ENCODE measurements around the gene CRLF1. TPM values are rescaled to one million over a fixed set of nuclear protein-coding genes. Genes with fewer than 3 reads are reported as not detected.
A peak's percentile ranks its signal among the peaks of the same experiment; 100 is the strongest.

CRLF1 gene
- total and polyA plus RNA-seq, 2 experiments from 2014 or later, result 0.69 to 0.89 TPM

DNA sequence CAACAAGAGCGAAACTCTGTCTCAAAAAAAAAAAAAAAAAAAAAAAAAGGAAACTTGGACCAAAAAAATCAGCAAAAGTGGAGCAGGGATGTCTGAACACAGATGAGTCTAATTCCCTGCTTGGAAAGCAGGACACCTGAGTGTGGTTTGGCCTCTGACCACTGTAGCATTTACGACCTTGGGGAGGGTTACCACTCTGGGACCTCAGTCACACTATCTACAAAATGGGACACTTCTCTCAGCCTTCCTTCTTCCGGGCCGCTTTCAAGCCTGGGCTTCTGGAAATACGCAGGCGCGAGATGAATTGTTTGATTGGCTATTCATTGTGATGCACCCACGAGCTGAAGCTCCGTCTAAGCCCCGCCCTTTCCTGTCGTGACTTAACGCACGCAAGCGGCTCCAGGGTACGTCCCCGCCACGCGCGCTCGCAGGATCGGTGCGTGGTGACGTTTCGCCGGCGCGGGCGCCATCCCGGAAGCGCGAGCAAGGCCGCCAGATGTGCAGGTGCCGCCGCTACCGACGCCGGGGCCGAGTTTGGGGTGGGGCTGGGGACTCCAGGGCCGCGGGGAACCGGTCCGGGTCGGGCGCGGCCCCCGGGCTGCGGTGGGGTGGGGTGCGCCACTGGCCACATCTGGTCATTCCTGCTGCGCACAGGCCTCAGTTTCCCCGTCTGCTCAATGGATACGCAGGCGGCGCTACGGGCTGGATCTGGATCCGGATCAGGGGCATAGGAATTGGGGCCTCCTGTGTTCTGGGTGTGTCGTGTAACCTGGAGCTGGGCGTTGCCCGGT, 49.0 kb downstream of the CRLF1 start, which contains the start of gene KXD1:
Gene KXD1 (plus strand): TSS at position 460 of the 791 bp plus-strand sequence. CDS start 4,187 bp downstream, outside the sequence.
- no peaks in the 10 kb centered on the region for H3K27me3 ChIP-seq
- peak within 1 kb of the TSS; percentile 33 for H3K27ac ChIP-seq
- H3K4me1 ChIP-seq (ENCODE audit: low read depth), result peaks cover 3% of the 10 kb centered on the region
- peak within 1 kb of the TSS; percentile 55 for H3K4me3 ChIP-seq
- H3K36me3 ChIP-seq, result no peaks in the 10 kb centered on the region
- peak; percentile 96 to 99 for DNase-seq (ENCODE audit: low read depth in 1 of 2, low spot score in 1 of 2)
- no peaks in the 10 kb centered on the region for H3K9me3 ChIP-seq (ENCODE audit: low read depth)
- TF ChIP-seq CTCF (IDR thresholded peaks at IDR 0.05; ENCODE audit: low read depth, low read length), result no peak

DNA sequence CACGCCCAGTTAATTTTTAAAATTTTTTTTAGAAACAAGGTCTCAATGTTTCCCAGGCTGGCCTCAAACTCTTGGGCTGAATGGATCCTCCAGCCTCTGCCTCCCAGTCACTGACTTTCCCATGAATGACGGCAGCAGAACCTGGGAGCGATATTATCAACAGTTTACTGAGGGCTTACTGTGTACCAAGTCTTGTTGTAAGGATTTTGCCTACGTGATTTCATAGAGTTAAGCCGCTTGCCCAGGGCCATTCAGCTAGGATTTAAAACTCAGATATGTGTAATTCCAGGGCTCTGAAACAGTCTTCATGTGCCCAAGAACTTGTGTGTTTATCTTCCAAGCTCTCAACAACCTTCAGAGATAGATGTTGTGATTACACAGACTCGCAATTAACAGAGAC, 55.0 kb downstream of the CRLF1 start:
- Histone ChIP-seq H3K4me3 (no peak overlapping the region), H3K9me3 (ENCODE audit: low read depth) (no peaks in the 10 kb centered on the region), H3K27me3 (no peaks in the 10 kb centered on the region), H3K36me3 (no peaks in the 10 kb centered on the region), H3K27ac (no peak overlapping the region), H3K4me1 (ENCODE audit: low read depth) (no peaks in the 10 kb centered on the region)
- no peak for TF ChIP-seq CTCF (IDR thresholded peaks at IDR 0.05; ENCODE audit: low read depth, low read length)
- DNase-seq (ENCODE audit: low read depth in 1 of 2, low spot score in 1 of 2), result no peak

DNA sequence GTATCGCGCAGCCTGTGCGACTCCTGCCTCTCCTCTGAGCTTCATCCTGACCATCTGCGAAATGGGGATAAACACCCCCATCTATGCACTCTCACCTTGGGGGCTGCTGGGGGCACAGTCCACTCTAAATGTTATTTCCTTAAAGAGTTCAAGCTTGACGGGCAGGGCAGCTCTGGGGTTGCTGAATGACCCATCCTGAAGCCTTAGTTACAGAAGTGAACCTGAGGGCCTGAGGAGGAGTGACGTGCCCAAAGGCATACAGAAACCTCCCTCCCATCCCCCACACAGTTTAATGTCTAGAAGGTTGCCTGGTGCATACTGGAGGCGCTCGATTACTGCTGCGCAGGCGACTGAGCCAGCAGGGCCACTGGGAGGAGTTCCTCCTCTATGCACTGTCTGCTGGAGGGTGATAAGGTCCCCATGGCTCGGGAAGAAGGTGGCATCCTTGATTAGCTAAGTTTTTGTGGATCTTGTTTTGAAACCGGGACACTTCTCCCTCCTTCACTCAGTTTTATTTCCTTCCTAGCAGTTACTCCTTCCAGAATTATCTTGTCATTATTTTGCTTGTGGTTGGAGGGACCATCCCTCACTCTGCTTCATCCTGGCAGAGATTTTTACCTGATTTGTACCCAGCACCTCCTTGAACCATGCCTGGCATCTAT, 62.7 kb downstream of the CRLF1 start:
- Histone ChIP-seq H3K9me3 (ENCODE audit: low read depth) (no peaks in the 10 kb centered on the region), H3K27me3 (no peaks in the 10 kb centered on the region), H3K27ac (no peak overlapping the region), H3K4me3 (peak overlapping the region; percentile 97), H3K36me3 (peaks cover 21% of the 10 kb centered on the region), H3K4me1 (ENCODE audit: low read depth) (peaks cover 3% of the 10 kb centered on the region)
- TF ChIP-seq CTCF (IDR thresholded peaks at IDR 0.05; ENCODE audit: low read depth, low read length), result no peak
- peak; percentile 32 to 72 for DNase-seq (ENCODE audit: low read depth in 1 of 2, low spot score in 1 of 2)

Other genes starting within 250 kb of the CRLF1 start
- gene GDF15, start 220.6 kb downstream of the CRLF1 start, total RNA-seq, result 2.9 and 10.0 TPM in 2 replicates
- 2.4 and 8.2 TPM in 2 replicates for gene GDF15, start 220.6 kb downstream of the CRLF1 start, polyA plus RNA-seq
- 0.04 TPM in 1 of 2 replicates, not detected in the other for gene LRRC25, start 209.2 kb downstream of the CRLF1 start, total RNA-seq
- gene LRRC25, start 209.2 kb downstream of the CRLF1 start, polyA plus RNA-seq, result not detected in 2 replicates
- 154 and 180 TPM in 2 replicates for gene SSBP4, start 187.4 kb downstream of the CRLF1 start, total RNA-seq
- 151 and 175 TPM in 2 replicates for gene SSBP4, start 187.4 kb downstream of the CRLF1 start, polyA plus RNA-seq
- 218 and 298 TPM in 2 replicates for gene ISYNA1, start 168.7 kb downstream of the CRLF1 start, total RNA-seq
- 370 and 442 TPM in 2 replicates for gene ISYNA1, start 168.7 kb downstream of the CRLF1 start, polyA plus RNA-seq
- gene ELL, start 84.7 kb downstream of the CRLF1 start, total RNA-seq, result 19.4 and 20.7 TPM in 2 replicates
- gene ELL, start 84.7 kb downstream of the CRLF1 start, polyA plus RNA-seq, result 14.8 and 18.2 TPM in 2 replicates
- 514 and 568 TPM in 2 replicates for gene FKBP8, start 63.2 kb downstream of the CRLF1 start, total RNA-seq
- gene FKBP8, start 63.2 kb downstream of the CRLF1 start, polyA plus RNA-seq, result 398 and 473 TPM in 2 replicates
- 137 and 160 TPM in 2 replicates for gene KXD1, start 48.9 kb downstream of the CRLF1 start, total RNA-seq
- 111 and 127 TPM in 2 replicates for gene KXD1, start 48.9 kb downstream of the CRLF1 start, polyA plus RNA-seq
- 387 and 390 TPM in 2 replicates for gene UBA52, start 34.9 kb downstream of the CRLF1 start, total RNA-seq
- gene UBA52, start 34.9 kb downstream of the CRLF1 start, polyA plus RNA-seq, result 415 and 457 TPM in 2 replicates
- 130 and 133 TPM in 2 replicates for gene REX1BD, start 18.0 kb downstream of the CRLF1 start, total RNA-seq
- gene REX1BD, start 18.0 kb downstream of the CRLF1 start, polyA plus RNA-seq, result 141 and 179 TPM in 2 replicates
- 0.74 and 1.6 TPM in 2 replicates for gene TMEM59L, start 6.1 kb upstream of the CRLF1 start, total RNA-seq
- 2.0 and 2.4 TPM in 2 replicates for gene TMEM59L, start 6.1 kb upstream of the CRLF1 start, polyA plus RNA-seq
- gene KLHL26, start 30.2 kb upstream of the CRLF1 start, total RNA-seq, result 8.6 and 9.5 TPM in 2 replicates
- 8.0 and 8.2 TPM in 2 replicates for gene KLHL26, start 30.2 kb upstream of the CRLF1 start, polyA plus RNA-seq
- gene CRTC1, start 76.9 kb upstream of the CRLF1 start, total RNA-seq, result 12.8 and 13.8 TPM in 2 replicates
- 4.0 and 5.8 TPM in 2 replicates for gene CRTC1, start 76.9 kb upstream of the CRLF1 start, polyA plus RNA-seq
- gene COMP, start 184.5 kb upstream of the CRLF1 start, total RNA-seq, result 0.07 and 0.09 TPM in 2 replicates
- 0.46 TPM in 1 of 2 replicates, not detected in the other for gene COMP, start 184.5 kb upstream of the CRLF1 start, polyA plus RNA-seq
- gene UPF1, start 225.2 kb upstream of the CRLF1 start, total RNA-seq, result 77.5 and 121 TPM in 2 replicates
- 36.4 and 37.7 TPM in 2 replicates for gene UPF1, start 225.2 kb upstream of the CRLF1 start, polyA plus RNA-seq

Measured in cardiac muscle cell (in vitro differentiated cells and primary cell).